BLaER1 treated with 17β-estradiol and CSF1 and Interleukin-3, amounts not matched to agents 10 nM and 100 nM (cell line): ENCODE data around the gene APPBP2.
"Not testable (repeated sequence)": the region's sequence is repeated elsewhere in the genome, so short reads cannot be mapped to it uniquely, and the experiment has no call there.

Experiments used
- H3K27ac ChIP-seq, 11 experiments: shearing (Covaris generic); formaldehyde crosslinking; 2 replicates each; pipeline ENCODE4 v1.8.1; 2022
- H3K27me3 ChIP-seq, 11 experiments: shearing (Covaris generic); formaldehyde crosslinking; 2 replicates each; pipeline ENCODE4 v1.8.1; 2022
- H3K36me3 ChIP-seq, 11 experiments: shearing (Covaris generic); formaldehyde crosslinking; 2 replicates each; pipeline ENCODE4 v1.8.1; 2022
- H3K4me1 ChIP-seq, 10 experiments: shearing (Covaris generic); formaldehyde crosslinking; 2 replicates each; pipeline ENCODE4 v1.8.1; 2022
- H3K4me2 ChIP-seq, 11 experiments: shearing (Covaris generic); formaldehyde crosslinking; 2 replicates each; pipeline ENCODE4 v1.8.1; 2022
- H3K4me3 ChIP-seq, 10 experiments: shearing (Covaris generic); formaldehyde crosslinking; 2 replicates each; pipeline ENCODE4 v1.8.1; 2022
- H3K9ac ChIP-seq, 11 experiments: shearing (Covaris generic); formaldehyde crosslinking; 2 replicates each; pipeline ENCODE4 v1.8.1; 2022
- H3K9me3 ChIP-seq, 11 experiments: shearing (Covaris generic); formaldehyde crosslinking; replicated peaks in 1 of 11; 2 replicates each; pipeline ENCODE4 v1.8.1; 2022
- H4K20me1 ChIP-seq, 11 experiments: shearing (Covaris generic); formaldehyde crosslinking; 2 replicates each; pipeline ENCODE4 v1.8.1; 2022
- Cebpa-rat ChIP-seq, 11 experiments: shearing (Covaris generic); IDR thresholded peaks; 2 replicates each; pipeline ENCODE4 v1.8.1; 2022

Gene APPBP2

DNA sequence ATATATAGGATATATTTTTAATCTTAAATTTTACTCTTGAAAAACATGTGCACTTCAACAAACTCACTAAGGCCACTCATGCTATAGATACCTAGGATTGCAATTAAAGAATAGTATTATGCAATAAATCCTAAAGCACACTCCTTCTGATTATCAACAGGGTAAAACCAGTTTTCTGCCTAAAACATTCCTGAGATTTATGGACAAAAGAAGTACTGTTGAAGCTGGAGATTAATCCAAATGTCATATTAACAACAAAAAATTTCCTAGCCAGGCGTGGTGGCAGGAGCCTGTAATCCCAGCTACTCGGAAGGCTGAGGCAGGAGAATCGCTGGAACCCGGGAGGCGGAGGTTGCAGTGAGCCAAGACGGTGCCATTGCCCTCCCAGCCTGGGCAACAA, 82.3 kb downstream of the APPBP2 start:
- no peaks in the 10 kb centered on the region for H3K27me3 ChIP-seq
- no peaks in the 10 kb centered on the region for H3K9me3 ChIP-seq
- H3K36me3 ChIP-seq, result peaks cover 24 to 53% (median 42%) of the 10 kb centered on the region in 11 experiments
- H3K4me2 ChIP-seq, result no peak overlapping the region
- H3K4me3 ChIP-seq, result no peak overlapping the region
- TF ChIP-seq Cebpa-rat (IDR thresholded peaks at IDR 0.05), result no peak
- 0 out of 22 replicates have a peak, but pooled peaks cover 0 to 6% (median 0%) of the 10 kb centered on the region in 11 experiments for H4K20me1 ChIP-seq
- H3K27ac ChIP-seq, result no peak overlapping the region
- no peak overlapping the region for H3K9ac ChIP-seq
- peaks cover 0 to 72% (median 17%) of the 10 kb centered on the region in 10 experiments; a peak in 12 of 20 replicates for H3K4me1 ChIP-seq

DNA sequence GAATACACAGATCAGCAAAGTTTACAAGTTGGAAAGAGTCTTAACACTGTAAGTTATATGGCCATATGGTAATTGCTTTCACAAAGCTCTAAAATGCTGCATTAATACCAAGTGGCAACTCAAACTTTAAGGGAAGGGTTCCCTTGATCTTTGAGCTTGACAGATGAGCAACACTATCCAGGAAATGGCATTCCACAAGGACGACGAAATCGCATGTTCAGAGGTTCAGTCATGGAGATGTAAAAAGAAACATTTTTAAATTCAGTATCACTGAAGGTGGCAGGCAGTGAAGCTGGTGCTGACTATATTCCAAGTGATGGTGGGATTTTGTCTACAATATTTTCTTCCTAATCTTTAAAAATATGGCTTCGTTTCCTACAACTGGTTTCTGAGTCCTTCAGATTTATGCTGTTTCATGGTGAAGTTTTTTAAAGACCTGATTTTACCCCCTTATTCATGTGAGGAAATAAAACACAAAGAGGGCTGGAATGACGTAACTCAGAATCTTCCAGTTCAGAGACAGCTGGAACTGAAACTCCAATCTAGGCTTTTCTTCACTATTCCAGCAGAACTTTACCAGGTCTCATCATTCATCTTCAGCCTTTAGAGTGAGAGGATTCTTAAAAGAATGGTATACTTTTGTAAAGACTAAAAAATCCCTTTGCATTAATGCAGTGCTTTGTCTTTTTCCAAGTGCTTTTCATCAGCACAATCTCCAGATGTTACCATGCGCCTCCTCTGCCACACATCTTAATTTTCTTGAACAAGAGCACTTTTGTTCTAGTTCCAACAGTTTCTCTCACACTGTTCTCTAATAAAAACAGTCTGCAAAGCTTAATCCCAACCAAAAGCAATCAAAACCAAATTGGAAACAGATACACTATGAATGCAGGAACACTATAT, 83.5 kb downstream of the APPBP2 start:
- H3K36me3 ChIP-seq, result peaks cover 13 to 41% (median 30%) of the 10 kb centered on the region in 11 experiments
- no peak overlapping the region for H3K4me3 ChIP-seq
- H3K9ac ChIP-seq, result 0 out of 22 replicates have a peak overlapping the region, but pooled peaks of 1 of the 11 experiments have one; percentile 0
- H3K4me2 ChIP-seq, result peak overlapping the region in 5 of 11 experiments; percentile 13 to 72 (median 52); a peak in 9 of 22 replicates
- no peaks in the 10 kb centered on the region for H3K9me3 ChIP-seq
- peak overlapping the region in 3 of 11 experiments; percentile 6 to 66 (median 16); a peak in 3 of 22 replicates for H3K27ac ChIP-seq
- H3K4me1 ChIP-seq, result peaks cover 0 to 78% (median 17%) of the 10 kb centered on the region in 10 experiments; a peak in 12 of 20 replicates
- H4K20me1 ChIP-seq, result no peaks in the 10 kb centered on the region
- H3K27me3 ChIP-seq, result no peaks in the 10 kb centered on the region
- no peak for TF ChIP-seq Cebpa-rat (IDR thresholded peaks at IDR 0.05)

DNA sequence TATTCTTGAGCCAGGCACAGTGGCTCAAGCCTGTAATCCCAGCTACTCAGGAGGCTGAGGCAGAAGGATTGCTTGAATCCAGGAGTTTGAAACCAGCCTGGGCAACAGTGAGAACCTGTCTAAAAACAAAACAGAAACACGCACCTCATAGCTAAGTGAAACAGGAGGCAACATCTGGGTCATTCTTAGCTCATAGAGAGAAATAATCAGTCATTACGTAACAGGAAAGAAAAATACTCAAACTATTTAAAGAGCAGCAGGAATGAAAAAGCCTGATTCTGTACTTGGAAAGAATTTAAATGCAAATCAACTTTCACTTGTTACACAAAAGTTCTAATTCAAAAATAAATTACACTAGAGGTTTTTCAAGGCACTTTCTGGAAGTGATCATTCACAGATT, 86.5 kb downstream of the APPBP2 start:
- H3K4me2 ChIP-seq, result peak overlapping the region in 5 of 11 experiments; percentile 21 to 49 (median 28); a peak in 10 of 22 replicates
- no peak for TF ChIP-seq Cebpa-rat (IDR thresholded peaks at IDR 0.05)
- H3K27ac ChIP-seq, result 0 out of 22 replicates have a peak overlapping the region, but pooled peaks of 1 of the 11 experiments have one; percentile 6

DNA sequence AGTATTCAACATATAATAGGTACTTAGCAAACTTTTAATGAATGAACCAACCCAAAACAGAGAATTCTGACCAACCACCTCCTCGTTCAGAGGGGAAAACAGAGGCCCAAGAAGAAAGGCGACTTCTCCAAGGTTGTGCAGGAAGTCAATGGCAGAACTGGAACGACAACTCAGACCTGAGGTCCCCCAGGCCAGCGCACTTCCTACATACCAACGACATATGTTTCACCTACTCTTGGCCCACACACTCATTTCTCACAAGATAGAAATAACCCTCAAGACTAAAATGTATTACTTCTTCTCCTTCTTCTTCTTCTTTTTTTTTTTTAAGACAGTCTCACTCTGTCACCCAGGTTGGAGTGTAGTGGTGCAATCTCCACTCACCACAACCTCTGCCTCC, 89.4 kb downstream of the APPBP2 start:
- H4K20me1 ChIP-seq, result no peaks in the 10 kb centered on the region
- no peak overlapping the region for H3K4me2 ChIP-seq
- H3K36me3 ChIP-seq, result peaks cover 0 to 7% (median 0%) of the 10 kb centered on the region in 11 experiments; a peak in 2 of 22 replicates
- H3K4me1 ChIP-seq, result peaks cover 0 to 34% (median 3%) of the 10 kb centered on the region in 10 experiments; a peak in 9 of 20 replicates
- no peak overlapping the region for H3K4me3 ChIP-seq
- H3K27me3 ChIP-seq, result no peaks in the 10 kb centered on the region
- peaks cover 23 to 30% (median 26%) of the 10 kb centered on the region in 11 experiments for H3K9me3 ChIP-seq
- TF ChIP-seq Cebpa-rat (IDR thresholded peaks at IDR 0.05), result no peak
- no peak overlapping the region for H3K27ac ChIP-seq
- no peak overlapping the region for H3K9ac ChIP-seq

More for the DNA sequence above, 86.5 kb downstream of the APPBP2 start:
- Histone ChIP-seq H3K9ac (peak overlapping the region in 2 of 11 experiments; percentile 3 to 4; a peak in 1 of 22 replicates), H4K20me1 (no peaks in the 10 kb centered on the region), H3K4me3 (no peak overlapping the region), H3K27me3 (no peaks in the 10 kb centered on the region), H3K9me3 (peaks cover 0 to 2% (median 0%) of the 10 kb centered on the region in 11 experiments; a peak in 3 of 22 replicates), H3K4me1 (peaks cover 0 to 60% (median 14%) of the 10 kb centered on the region in 10 experiments; a peak in 12 of 20 replicates), H3K36me3 (peaks cover 0 to 11% (median 5%) of the 10 kb centered on the region in 11 experiments; a peak in 8 of 22 replicates)

DNA sequence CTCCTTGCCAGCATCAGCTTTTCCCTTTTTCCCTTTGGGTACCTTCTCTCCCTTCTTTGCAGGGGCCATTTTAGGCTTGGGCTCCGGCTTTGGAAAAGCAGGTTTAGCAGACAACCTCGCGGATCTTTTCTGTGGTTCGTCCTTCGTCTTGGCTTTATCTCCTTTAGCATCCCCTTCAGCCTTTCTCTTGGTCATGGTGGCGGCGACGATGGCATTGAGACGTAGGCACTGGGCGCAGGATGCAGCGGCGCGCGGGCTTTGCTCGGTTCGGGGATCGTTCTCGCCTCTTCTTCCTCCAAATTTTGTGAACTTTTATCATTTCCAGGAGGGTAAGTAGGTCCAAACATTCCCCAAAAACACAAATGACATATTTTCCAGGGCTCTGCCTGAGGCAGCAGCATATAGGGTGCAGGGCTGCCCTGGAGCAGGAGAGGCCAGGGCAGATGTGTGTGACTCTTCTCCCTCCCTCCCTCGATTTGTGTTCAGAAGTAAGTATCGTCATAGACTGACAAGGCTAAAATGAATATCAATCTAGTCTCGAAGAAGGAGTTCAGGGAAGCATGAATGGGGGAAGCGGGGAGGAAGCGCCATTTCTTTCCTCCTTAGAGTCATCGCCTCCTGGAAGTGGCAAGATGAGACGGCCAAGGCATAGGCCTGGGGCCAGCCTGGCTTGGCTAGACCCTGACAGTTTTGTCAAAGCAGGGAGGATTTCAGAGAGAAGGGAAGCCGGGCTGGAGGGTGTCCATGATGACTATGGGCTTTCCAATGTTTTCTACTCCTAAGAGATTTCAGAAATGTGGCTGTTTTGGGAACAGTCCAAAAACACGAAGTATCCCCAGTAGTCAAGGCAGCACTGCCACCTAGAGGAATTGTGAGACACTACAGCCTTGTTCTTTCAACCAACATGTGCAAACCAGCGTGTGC, 90.5 kb downstream of the APPBP2 start:
- no peak for TF ChIP-seq Cebpa-rat (IDR thresholded peaks at IDR 0.05)
- no peaks in the 10 kb centered on the region for H4K20me1 ChIP-seq
- H3K9ac ChIP-seq, result no peak overlapping the region
- peaks cover 0 to 24% (median 3%) of the 10 kb centered on the region in 10 experiments; a peak in 9 of 20 replicates for H3K4me1 ChIP-seq
- no peaks in the 10 kb centered on the region for H3K27me3 ChIP-seq
- H3K4me2 ChIP-seq, result 0 out of 22 replicates have a peak overlapping the region, but pooled peaks of 1 of the 11 experiments have one; percentile 3
- peaks cover 0 to 7% (median 0%) of the 10 kb centered on the region in 11 experiments; a peak in 2 of 22 replicates for H3K36me3 ChIP-seq
- no peak overlapping the region for H3K4me3 ChIP-seq
- H3K9me3 ChIP-seq, result peaks cover 23 to 34% (median 27%) of the 10 kb centered on the region in 11 experiments
- no peak overlapping the region for H3K27ac ChIP-seq

DNA sequence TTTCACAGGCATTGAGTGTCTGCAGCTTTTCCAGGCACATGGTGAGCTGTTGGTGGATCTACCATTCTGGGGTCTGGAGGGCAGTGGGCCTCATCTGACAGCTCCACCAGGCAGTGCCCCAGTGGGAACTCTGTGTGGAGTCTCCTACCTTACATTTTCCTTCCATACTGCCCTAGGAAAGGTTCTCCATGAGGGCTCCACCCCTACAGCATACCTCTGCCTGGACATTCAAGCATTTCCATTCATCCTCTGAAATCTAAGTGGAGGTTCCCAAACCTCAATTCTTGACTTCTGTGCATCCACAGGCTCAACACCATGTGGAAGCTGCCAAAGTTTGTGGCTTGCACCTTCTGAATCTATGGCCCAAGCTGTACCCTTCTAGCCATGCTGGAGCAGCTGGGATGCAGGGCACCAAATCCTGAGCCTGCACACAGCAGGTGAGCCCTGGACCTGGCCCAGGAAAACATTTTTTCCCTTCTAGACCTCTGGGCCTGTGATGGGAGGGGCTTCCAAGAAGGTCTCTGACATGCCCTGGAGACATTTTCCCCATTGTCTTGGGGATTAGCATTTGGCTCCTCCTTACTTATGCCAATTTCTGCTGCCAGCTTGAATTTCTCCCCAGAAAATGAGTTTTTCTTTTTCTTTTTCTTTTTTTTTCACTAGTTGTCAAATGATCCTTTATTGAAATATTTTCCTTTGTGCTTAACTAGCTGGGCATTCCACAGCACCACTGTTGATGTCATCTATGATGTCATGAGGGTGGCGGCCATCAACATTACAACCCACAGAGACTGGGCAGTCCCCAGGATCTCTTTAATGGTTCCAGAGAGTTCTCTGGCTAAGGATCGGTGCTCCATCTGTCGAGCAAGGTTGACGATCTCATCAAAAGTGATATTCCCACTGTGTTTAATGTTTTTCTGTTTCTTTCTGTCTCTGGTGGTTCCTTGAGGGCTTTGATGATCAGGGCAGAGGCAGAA, 92.7 kb downstream of the APPBP2 start:
- H3K27ac ChIP-seq, H3K4me3 ChIP-seq, H3K4me2 ChIP-seq, H3K27me3 ChIP-seq, H3K4me1 ChIP-seq, H3K36me3 ChIP-seq, H3K9ac ChIP-seq, H4K20me1 ChIP-seq: not testable (repeated sequence)
- peaks cover 23 to 34% (median 27%) of the 10 kb centered on the region in 11 experiments for H3K9me3 ChIP-seq

DNA sequence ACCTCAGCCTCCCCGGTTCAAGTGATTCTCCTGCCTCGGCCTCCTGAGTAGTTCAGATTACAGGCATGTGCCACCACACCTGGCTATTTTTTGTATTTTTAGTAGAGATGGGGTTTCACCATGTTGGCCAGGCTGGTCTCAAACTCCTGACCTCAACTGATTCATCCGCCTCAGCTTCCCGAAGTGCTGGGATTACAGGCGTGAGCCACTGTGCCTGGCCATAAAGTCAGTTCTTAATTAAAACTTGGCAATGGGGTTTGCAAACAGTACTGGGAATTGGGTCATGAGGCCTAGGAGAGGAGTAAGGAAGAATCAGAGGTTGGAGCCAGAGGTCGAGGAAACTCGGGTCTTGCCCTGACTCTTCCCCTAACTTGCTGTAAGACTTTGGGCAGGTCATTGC, 95.5 kb downstream of the APPBP2 start:
- peaks cover 0 to 13% (median under 1%) of the 10 kb centered on the region in 10 experiments; a peak in 5 of 20 replicates for H3K4me1 ChIP-seq
- H3K4me2 ChIP-seq, H4K20me1 ChIP-seq, H3K36me3 ChIP-seq, H3K27ac ChIP-seq, H3K9ac ChIP-seq, H3K27me3 ChIP-seq, H3K4me3 ChIP-seq: not testable (repeated sequence)
- peaks cover 23 to 34% (median 27%) of the 10 kb centered on the region in 11 experiments for H3K9me3 ChIP-seq

DNA sequence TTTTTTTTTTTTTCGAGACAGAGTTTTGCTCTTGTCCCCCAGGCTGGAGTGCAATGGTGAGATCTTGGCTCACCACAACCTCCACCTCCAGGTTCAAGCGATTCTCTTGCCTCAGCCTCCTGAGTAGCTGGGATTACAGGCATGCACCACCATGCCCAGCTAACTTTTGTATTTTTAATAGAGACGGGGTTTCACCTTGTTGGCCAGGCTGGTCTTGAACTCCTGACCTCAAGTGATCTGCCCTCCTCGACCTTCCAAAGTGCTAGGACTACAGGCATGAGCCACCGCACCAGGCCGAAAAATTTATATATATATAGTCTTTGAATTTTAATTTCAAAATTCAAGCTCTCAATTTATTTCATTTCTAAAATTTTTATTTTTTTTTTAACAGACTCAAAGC, 97.6 kb downstream of the APPBP2 start:
- not testable (repeated sequence) for H3K27me3 ChIP-seq, H3K9ac ChIP-seq, H3K27ac ChIP-seq, H4K20me1 ChIP-seq, H3K36me3 ChIP-seq, H3K4me2 ChIP-seq, H3K4me3 ChIP-seq
- Histone ChIP-seq H3K9me3 (peaks cover 16 to 22% (median 18%) of the 10 kb centered on the region in 11 experiments), H3K4me1 (peaks cover 0 to 13% (median 0%) of the 10 kb centered on the region in 10 experiments; a peak in 4 of 20 replicates)
